Measurements from ENCODE around the gene GSTA3. TPM values are rescaled to one million over a fixed set of nuclear protein-coding genes. Genes with fewer than 3 reads are reported as not detected.

GSTA3 gene
- total RNA-seq, 1 donor from 2014 or later = not detected

- Mint-ChIP-seq H3K27me3 (ENCODE audit: unreplicated experiment) (peaks cover 3% of the 10 kb centered on the region), H3K36me3 (ENCODE audit: unreplicated experiment) (peaks cover 6% of the 10 kb centered on the region), H3K9me3 (ENCODE audit: unreplicated experiment) (peaks cover 1% of the 10 kb centered on the region), H3K4me3 (ENCODE audit: unreplicated experiment) (no peak overlapping the region), H3K27ac (ENCODE audit: unreplicated experiment) (no peak overlapping the region), H3K4me1 (ENCODE audit: low read depth, unreplicated experiment) (no peaks in the 10 kb centered on the region)
- no peak for TF ChIP-seq CTCF (IDR thresholded peaks at IDR 0.05; ENCODE audit: partially characterized antibody, unreplicated experiment)
- no peak for DNase-seq
These were observed 15.2 kb downstream of the GSTA3 start for GRCh38 chr6:52894285-52894684.

- no peak overlapping the region for H3K4me3 Mint-ChIP-seq (ENCODE audit: unreplicated experiment)
- peaks cover 1% of the 10 kb centered on the region for H3K9me3 Mint-ChIP-seq (ENCODE audit: unreplicated experiment)
- H3K4me1 Mint-ChIP-seq (ENCODE audit: low read depth, unreplicated experiment) = no peaks in the 10 kb centered on the region
- H3K36me3 Mint-ChIP-seq (ENCODE audit: unreplicated experiment) = peaks cover 6% of the 10 kb centered on the region
- H3K27me3 Mint-ChIP-seq (ENCODE audit: unreplicated experiment) = peaks cover 3% of the 10 kb centered on the region
- DNase-seq = no peak
- no peak for TF ChIP-seq CTCF (IDR thresholded peaks at IDR 0.05; ENCODE audit: partially characterized antibody, unreplicated experiment)
- H3K27ac Mint-ChIP-seq (ENCODE audit: unreplicated experiment) = no peak overlapping the region
These were observed 15.7 kb downstream of the GSTA3 start for GRCh38 chr6:52893803-52894202.

- H3K36me3 Mint-ChIP-seq (ENCODE audit: unreplicated experiment) = peaks cover 6% of the 10 kb centered on the region
- DNase-seq = no peak
- peaks cover 3% of the 10 kb centered on the region for H3K27me3 Mint-ChIP-seq (ENCODE audit: unreplicated experiment)
- no peak for TF ChIP-seq CTCF (IDR thresholded peaks at IDR 0.05; ENCODE audit: partially characterized antibody, unreplicated experiment)
- peaks cover 1% of the 10 kb centered on the region for H3K9me3 Mint-ChIP-seq (ENCODE audit: unreplicated experiment)
- H3K4me1 Mint-ChIP-seq (ENCODE audit: low read depth, unreplicated experiment) = no peaks in the 10 kb centered on the region
- H3K4me3 Mint-ChIP-seq (ENCODE audit: unreplicated experiment) = no peak overlapping the region
- no peak overlapping the region for H3K27ac Mint-ChIP-seq (ENCODE audit: unreplicated experiment)
These were observed 16.3 kb downstream of the GSTA3 start for GRCh38 chr6:52893221-52893620.

GRCh38 chr6:52890018-52890417 is 19.5 kb downstream of the GSTA3 start:
- Mint-ChIP-seq H3K4me3 (ENCODE audit: unreplicated experiment) (no peak overlapping the region), H3K27me3 (ENCODE audit: unreplicated experiment) (peaks cover 3% of the 10 kb centered on the region), H3K27ac (ENCODE audit: unreplicated experiment) (no peak overlapping the region), H3K4me1 (ENCODE audit: low read depth, unreplicated experiment) (no peaks in the 10 kb centered on the region), H3K36me3 (ENCODE audit: unreplicated experiment) (no peaks in the 10 kb centered on the region), H3K9me3 (ENCODE audit: unreplicated experiment) (peaks cover 1% of the 10 kb centered on the region)
- TF ChIP-seq CTCF (IDR thresholded peaks at IDR 0.05; ENCODE audit: partially characterized antibody, unreplicated experiment) = no peak
- no peak for DNase-seq

- Mint-ChIP-seq H3K36me3 (ENCODE audit: unreplicated experiment) (no peaks in the 10 kb centered on the region), H3K27ac (ENCODE audit: unreplicated experiment) (no peak overlapping the region), H3K27me3 (ENCODE audit: unreplicated experiment) (peaks cover 3% of the 10 kb centered on the region), H3K4me3 (ENCODE audit: unreplicated experiment) (no peak overlapping the region), H3K4me1 (ENCODE audit: low read depth, unreplicated experiment) (no peaks in the 10 kb centered on the region), H3K9me3 (ENCODE audit: unreplicated experiment) (peaks cover 1% of the 10 kb centered on the region)
- DNase-seq = no peak
- TF ChIP-seq CTCF (IDR thresholded peaks at IDR 0.05; ENCODE audit: partially characterized antibody, unreplicated experiment) = no peak
These were observed 21.5 kb downstream of the GSTA3 start for GRCh38 chr6:52887910-52888524.

All from glutamatergic neuron (in vitro differentiated cells).